Measurements from ENCODE around the gene CBX1. TPM values are rescaled to one million over a fixed set of nuclear protein-coding genes. Genes with fewer than 3 reads are reported as not detected.

The CBX1 gene
- total RNA-seq, 1 donor from 2014 or later: 61.1 TPM

DNA sequence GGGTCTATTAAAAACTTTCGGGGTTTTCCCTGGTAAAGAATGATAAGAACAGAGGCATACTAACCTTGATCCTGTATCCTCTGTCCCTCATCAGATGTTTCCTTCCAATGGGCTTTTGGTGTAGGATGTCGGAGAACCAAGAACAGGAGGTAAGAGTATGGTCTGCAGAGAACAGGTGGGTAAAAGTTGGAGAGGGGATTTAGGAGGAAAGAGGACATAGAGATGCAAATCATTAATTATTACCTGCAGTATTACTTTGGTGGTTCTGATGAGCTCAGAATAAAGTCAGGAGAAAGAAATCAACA lies 10.6 kb upstream of the CBX1 start:
- no peak for DNase-seq (ENCODE audit: low spot score)
- no peaks in the 10 kb centered on the region for H3K27me3 Mint-ChIP-seq (ENCODE audit: insufficient read depth)
- H3K36me3 Mint-ChIP-seq (ENCODE audit: low read depth): peaks cover 31% of the 10 kb centered on the region
- intact Hi-C loops (cut with micrococcal nuclease): no loop called here
- peaks cover 52% of the 10 kb centered on the region for H3K4me1 Mint-ChIP-seq (ENCODE audit: low read depth)
- peak overlapping the region; percentile 27 for H3K4me3 Mint-ChIP-seq
- H3K27ac Mint-ChIP-seq: peak overlapping the region; percentile 86
- no peaks in the 10 kb centered on the region for H3K9me3 Mint-ChIP-seq

DNA sequence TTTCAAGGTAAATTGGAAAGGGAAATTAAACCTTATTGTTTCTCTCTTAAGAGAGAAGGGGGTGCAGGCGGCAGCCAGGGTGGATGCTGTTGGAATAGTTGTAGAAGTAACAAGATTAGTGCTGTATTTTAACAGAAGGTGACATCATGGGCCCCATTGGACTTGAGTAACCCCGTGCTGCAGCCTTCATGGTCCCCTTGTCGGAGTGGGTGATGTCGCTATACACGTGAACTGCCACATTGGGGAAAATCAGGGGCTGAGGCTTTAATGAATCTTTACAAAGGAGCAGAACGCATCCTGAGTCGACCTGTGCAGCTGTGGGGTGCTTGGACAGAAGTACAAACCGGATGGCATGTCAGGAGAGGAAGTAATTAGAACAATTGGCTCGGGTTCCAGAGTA lies 9.5 kb upstream of the CBX1 start:
- H3K27me3 Mint-ChIP-seq (ENCODE audit: insufficient read depth): no peaks in the 10 kb centered on the region
- H3K9me3 Mint-ChIP-seq: no peaks in the 10 kb centered on the region
- H3K4me1 Mint-ChIP-seq (ENCODE audit: low read depth): peaks cover 55% of the 10 kb centered on the region
- intact Hi-C loops (cut with micrococcal nuclease): no loop called here
- DNase-seq (ENCODE audit: low spot score): no peak
- H3K4me3 Mint-ChIP-seq: no peak overlapping the region
- no peak overlapping the region for H3K27ac Mint-ChIP-seq
- peaks cover 31% of the 10 kb centered on the region for H3K36me3 Mint-ChIP-seq (ENCODE audit: low read depth)

DNA sequence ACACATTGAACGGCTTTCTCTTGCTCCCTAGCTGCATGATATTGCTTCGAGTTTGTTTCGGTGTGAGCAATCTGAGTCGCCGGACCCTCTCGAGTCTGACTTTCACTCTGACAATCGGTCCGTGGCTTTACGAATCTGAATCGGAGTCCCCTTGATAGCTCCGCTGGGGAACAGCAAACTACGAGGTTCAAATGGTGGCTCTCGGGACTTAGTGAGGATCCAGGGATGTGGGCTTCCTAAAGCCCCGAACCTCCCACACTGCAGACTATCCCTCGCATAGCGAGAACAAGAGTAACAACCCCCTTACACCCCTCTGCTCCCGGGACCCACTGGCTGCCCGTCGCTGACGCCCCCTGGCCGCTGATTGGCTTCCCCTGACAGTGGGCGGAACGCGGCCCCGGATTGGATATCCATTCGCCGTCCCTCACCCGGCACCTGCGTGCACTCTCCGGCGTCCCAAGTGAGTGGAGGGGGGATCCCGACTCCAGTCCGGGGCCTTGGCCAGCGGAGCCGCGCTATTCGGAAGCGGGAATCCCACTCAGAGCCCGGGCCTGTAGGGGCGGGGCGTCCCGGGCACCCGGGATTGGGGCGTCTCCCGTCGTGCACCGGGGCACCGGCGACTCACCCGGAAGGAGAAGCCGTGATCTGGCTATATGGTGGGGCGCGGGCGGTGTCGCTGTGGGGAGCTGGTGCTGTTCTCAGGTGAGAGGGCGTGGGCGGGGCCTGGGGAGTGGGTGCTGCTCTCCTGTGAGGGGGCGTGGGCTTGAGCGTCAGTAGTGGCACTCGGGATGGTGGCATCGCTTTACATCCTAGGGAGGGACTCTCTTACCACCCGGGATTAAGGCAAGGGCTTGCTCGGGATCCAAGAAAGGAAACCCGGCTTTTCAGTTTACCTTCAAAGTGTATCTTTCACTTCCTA lies 6.1 kb upstream of the CBX1 start, which contains the start of gene SNX11:
Gene SNX11 (plus strand): TSS at position 630 of the 919 bp plus-strand sequence. CDS start 4,278 bp downstream, outside the sequence.
- Mint-ChIP-seq H3K4me3 (peak within 1 kb of the TSS; percentile 100), H3K27ac (peak within 1 kb of the TSS; percentile 99), H3K4me1 (ENCODE audit: low read depth) (peaks cover 63% of the 10 kb centered on the region), H3K9me3 (no peaks in the 10 kb centered on the region), H3K27me3 (ENCODE audit: insufficient read depth) (no peaks in the 10 kb centered on the region), H3K36me3 (ENCODE audit: low read depth) (peaks cover 25% of the 10 kb centered on the region)
- intact Hi-C loops (cut with micrococcal nuclease): loop anchor here (1.0 to 10.0 kb wide), 6 partner anchors 27 to 347 kb away; partner anchors contain the start of genes NFE2L1, PNPO and SP2
- DNase-seq (ENCODE audit: low spot score): peak; percentile 91

DNA sequence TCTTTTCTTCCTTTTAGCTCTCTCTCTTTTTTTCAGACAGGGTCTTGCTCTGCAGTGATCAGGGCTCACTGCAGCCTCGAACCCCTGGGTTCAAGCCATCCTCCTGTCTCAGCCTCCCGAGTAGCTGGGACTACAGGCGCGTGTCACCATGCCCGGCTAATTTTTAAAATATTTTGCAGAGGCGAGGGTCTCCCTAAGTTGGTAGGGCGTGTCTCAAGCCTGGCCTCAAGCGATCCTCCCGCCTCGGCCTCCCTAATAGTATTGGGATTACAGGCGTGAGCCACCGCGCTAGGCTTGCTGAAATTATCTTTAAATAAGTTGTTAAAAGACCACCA lies 5.5 kb upstream of the CBX1 start:
- Mint-ChIP-seq H3K4me3 (peak overlapping the region; percentile 100), H3K9me3 (no peaks in the 10 kb centered on the region), H3K27ac (no peak overlapping the region), H3K36me3 (ENCODE audit: low read depth) (peaks cover 19% of the 10 kb centered on the region), H3K27me3 (ENCODE audit: insufficient read depth) (no peaks in the 10 kb centered on the region), H3K4me1 (ENCODE audit: low read depth) (peaks cover 62% of the 10 kb centered on the region)
- intact Hi-C loops (cut with micrococcal nuclease): loop anchor here (1.0 to 10.0 kb wide), 6 partner anchors 26 to 348 kb away; partner anchors contain the start of genes NFE2L1, PNPO and SP2
- no peak for DNase-seq (ENCODE audit: low spot score)

DNA sequence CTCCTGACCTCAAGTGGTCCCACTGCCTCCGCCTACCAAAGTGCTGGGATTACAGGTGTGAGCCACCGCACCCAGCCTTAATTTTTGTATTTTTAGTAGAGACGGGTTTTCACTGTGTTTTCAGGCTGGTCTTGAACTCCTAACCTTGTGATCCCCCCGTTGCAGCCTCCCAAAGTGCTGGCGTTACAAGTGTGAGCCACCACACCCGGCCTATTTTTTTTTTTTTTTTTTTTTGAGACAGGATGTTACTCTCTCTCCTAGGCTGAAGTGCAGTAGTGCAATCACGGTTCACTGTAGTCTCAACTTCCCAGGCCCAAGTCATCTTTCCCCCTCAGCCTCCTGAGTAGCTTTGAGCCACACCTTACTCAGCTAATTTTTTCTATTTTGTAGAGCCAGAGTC lies 3.2 kb upstream of the CBX1 start:
- no peak overlapping the region for H3K27ac Mint-ChIP-seq

DNA sequence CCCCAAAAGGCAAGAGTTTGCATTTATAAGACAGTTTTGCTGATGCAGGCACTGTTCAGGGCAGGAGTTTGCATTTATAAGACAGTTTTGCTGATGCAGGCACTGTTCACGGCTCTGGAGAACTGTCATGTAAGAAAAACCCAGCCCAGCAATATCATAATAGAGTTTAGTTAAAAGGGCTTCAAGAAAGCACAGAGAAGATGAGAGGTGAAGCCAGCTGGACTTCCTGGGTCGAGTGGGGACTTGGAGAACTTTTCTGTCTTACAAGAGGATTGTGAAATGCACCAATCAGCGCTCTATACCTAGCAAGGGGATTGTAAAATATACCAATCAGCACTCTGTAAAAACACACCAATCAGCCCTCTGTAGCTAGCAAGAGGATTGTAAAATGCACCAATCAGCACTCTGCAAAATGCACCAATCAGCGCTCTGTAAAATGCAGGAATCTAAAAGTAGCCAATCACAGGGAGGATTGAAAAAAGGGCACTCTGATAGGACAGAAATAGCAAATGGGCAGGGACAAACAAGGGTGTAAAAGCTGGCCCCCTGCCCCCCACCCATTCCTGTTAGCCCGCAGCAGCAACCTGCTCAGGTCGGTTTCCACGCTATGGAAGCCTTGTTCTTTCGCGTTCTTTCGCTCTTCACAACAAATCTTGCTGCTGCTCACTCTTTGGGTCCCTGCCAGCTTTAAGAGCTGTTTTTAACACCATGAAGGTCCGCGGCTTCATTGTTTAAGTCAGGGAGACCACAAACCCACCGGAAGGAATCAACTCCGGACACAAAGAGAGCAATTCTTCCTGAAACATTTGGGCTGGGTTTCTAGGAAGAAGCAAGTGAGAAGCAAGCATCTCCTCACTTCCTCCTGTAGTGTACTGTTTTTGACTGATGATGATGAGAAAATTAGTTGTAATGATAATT lies 1.8 kb upstream of the CBX1 start:
- no peaks in the 10 kb centered on the region for H3K27me3 Mint-ChIP-seq (ENCODE audit: insufficient read depth)
- H3K9me3 Mint-ChIP-seq: no peaks in the 10 kb centered on the region
- H3K36me3 Mint-ChIP-seq (ENCODE audit: low read depth): peaks cover 11% of the 10 kb centered on the region
- peak overlapping the region; percentile 49 for H3K4me3 Mint-ChIP-seq
- intact Hi-C loops (cut with micrococcal nuclease): loop anchor here (10.0 kb wide), 1 partner anchor 352 kb away; no protein-coding TSS in a partner anchor
- H3K4me1 Mint-ChIP-seq (ENCODE audit: low read depth): peaks cover 53% of the 10 kb centered on the region
- peak; percentile 19 for DNase-seq (ENCODE audit: low spot score)
- H3K27ac Mint-ChIP-seq: no peak overlapping the region

More for the DNA sequence above, 3.2 kb upstream of the CBX1 start:
- Mint-ChIP-seq H3K4me3 (no peak overlapping the region), H3K27me3 (ENCODE audit: insufficient read depth) (no peaks in the 10 kb centered on the region), H3K9me3 (no peaks in the 10 kb centered on the region), H3K36me3 (ENCODE audit: low read depth) (peaks cover 17% of the 10 kb centered on the region), H3K4me1 (ENCODE audit: low read depth) (peaks cover 63% of the 10 kb centered on the region)
- intact Hi-C loops (cut with micrococcal nuclease): loop anchor here (10.0 kb wide), 1 partner anchor 350 kb away; no protein-coding TSS in a partner anchor
- DNase-seq (ENCODE audit: low spot score): no peak

DNA sequence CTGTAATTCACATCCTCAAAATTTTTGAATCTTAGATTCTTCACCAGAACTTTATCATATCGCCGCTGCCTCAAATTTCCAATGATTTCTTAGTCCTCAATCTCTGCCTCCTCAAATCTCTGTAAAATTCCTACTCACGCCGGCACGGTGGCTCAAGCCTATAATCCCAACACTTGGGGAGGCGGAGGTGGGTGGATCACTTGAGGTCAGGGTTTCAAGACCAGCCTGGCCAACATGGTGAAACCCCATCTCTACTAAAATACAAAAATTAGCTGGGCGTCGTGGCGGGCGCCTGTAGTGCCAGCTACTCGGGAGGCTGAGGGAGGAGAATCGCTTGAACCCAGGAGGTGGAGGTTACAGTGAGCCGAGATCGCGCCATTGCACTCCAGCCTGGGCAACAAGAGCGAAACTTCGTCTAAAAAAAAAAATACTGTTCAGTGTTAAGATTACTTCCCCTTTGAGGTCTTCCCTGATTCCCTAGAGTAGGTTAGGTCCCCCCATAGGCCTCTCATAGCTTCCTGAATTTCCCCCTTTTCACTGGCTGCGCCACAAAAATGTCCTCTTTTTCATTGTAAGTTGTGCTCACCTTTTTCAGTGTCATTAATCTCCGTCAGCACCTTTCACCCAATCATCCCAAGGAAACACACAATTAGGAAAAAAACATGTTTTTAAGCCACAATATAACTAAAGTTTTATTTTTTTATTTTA lies 919 bp upstream of the CBX1 start:
- intact Hi-C loops (cut with micrococcal nuclease): loop anchor here (10.0 kb wide), 1 partner anchor 353 kb away; no protein-coding TSS in a partner anchor
- H3K27me3 Mint-ChIP-seq (ENCODE audit: insufficient read depth): no peaks in the 10 kb centered on the region
- H3K4me3 Mint-ChIP-seq: peak overlapping the region; percentile 97
- H3K36me3 Mint-ChIP-seq (ENCODE audit: low read depth): peaks cover 7% of the 10 kb centered on the region
- peak overlapping the region; percentile 76 for H3K27ac Mint-ChIP-seq
- peaks cover 48% of the 10 kb centered on the region for H3K4me1 Mint-ChIP-seq (ENCODE audit: low read depth)
- no peaks in the 10 kb centered on the region for H3K9me3 Mint-ChIP-seq
- DNase-seq (ENCODE audit: low spot score): no peak

DNA sequence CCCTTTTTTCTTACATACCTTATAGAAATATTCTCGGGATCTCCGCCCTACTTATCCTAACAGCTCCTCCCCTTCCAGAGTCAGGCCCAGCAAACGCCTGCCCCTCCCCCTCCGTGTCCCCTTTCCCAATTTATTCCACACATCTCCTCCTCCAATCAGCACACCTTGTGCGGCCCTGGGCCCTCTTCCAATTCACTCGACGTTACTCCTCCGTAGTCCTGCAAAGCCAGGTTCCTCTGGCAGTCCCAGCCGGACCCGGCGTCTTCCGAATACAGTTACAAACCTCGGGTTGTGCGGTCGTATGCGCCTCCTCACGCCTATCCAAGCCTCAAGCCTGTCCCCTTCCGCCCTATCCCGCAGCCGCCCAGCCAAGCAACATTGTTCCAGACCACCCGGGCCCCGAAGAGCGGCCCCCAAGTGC lies 677 bp downstream of the CBX1 start:
- Mint-ChIP-seq H3K4me3 (peak overlapping the region; percentile 97), H3K9me3 (no peaks in the 10 kb centered on the region), H3K4me1 (ENCODE audit: low read depth) (peaks cover 42% of the 10 kb centered on the region), H3K36me3 (ENCODE audit: low read depth) (peaks cover 7% of the 10 kb centered on the region), H3K27me3 (ENCODE audit: insufficient read depth) (no peaks in the 10 kb centered on the region), H3K27ac (peak overlapping the region; percentile 91)
- DNase-seq (ENCODE audit: low spot score): no peak
- intact Hi-C loops (cut with micrococcal nuclease): loop anchor here (1.0 to 10.0 kb wide), 3 partner anchors 52 to 354 kb away; partner anchors contain the start of gene NFE2L1

DNA sequence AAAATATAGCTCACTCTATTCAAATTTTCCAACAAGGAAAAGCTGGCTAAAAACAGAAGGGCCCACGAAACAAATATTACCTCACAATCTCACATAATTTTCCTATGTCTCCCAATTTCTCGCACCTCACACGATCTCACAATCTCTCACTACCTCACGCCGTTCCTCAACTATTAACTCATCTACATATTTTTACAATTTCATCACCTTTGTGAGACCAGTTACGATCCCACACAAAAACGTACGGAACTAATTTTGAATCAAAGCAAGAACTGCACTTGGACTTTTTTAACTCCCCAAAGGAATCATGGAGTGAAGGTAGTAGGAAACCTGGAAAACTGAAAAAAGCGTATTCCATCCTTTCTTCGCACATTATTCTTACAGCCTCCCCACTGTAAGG lies 1.1 kb downstream of the CBX1 start:
- peak overlapping the region; percentile 97 for H3K4me3 Mint-ChIP-seq

DNA sequence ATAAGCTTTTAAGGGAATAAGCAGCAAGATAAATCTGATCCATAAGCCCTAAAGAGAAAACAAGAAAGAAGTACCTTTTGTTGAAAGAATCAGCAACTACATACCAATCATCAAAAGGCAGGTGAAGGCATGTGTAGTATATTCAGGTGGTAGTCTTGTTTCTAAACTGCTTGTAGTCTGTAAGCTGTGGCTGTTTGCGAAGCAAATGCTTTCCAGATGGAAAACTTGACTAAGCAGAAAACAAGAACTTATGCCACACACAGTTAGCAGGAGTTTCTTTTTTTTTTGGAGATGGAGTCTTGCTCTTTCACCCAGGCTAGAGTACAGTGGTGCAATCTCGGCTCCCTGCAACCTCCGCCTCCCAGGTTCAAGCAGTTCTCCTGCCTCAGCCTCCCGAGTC lies 5.7 kb downstream of the CBX1 start:
- peaks cover 6% of the 10 kb centered on the region for H3K36me3 Mint-ChIP-seq (ENCODE audit: low read depth)
- H3K9me3 Mint-ChIP-seq: no peaks in the 10 kb centered on the region
- H3K4me3 Mint-ChIP-seq: no peak overlapping the region
- no peak overlapping the region for H3K27ac Mint-ChIP-seq
- intact Hi-C loops (cut with micrococcal nuclease): no loop called here
- peaks cover 10% of the 10 kb centered on the region for H3K4me1 Mint-ChIP-seq (ENCODE audit: low read depth)
- no peak for DNase-seq (ENCODE audit: low spot score)
- no peaks in the 10 kb centered on the region for H3K27me3 Mint-ChIP-seq (ENCODE audit: insufficient read depth)

More for the DNA sequence above, 1.1 kb downstream of the CBX1 start:
- Mint-ChIP-seq H3K4me1 (ENCODE audit: low read depth) (peaks cover 42% of the 10 kb centered on the region), H3K36me3 (ENCODE audit: low read depth) (peaks cover 7% of the 10 kb centered on the region), H3K27me3 (ENCODE audit: insufficient read depth) (no peaks in the 10 kb centered on the region), H3K9me3 (no peaks in the 10 kb centered on the region), H3K27ac (no peak overlapping the region)
- DNase-seq (ENCODE audit: low spot score): no peak
- intact Hi-C loops (cut with micrococcal nuclease): loop anchor here (10.0 kb wide), 1 partner anchor 355 kb away; no protein-coding TSS in a partner anchor

DNA sequence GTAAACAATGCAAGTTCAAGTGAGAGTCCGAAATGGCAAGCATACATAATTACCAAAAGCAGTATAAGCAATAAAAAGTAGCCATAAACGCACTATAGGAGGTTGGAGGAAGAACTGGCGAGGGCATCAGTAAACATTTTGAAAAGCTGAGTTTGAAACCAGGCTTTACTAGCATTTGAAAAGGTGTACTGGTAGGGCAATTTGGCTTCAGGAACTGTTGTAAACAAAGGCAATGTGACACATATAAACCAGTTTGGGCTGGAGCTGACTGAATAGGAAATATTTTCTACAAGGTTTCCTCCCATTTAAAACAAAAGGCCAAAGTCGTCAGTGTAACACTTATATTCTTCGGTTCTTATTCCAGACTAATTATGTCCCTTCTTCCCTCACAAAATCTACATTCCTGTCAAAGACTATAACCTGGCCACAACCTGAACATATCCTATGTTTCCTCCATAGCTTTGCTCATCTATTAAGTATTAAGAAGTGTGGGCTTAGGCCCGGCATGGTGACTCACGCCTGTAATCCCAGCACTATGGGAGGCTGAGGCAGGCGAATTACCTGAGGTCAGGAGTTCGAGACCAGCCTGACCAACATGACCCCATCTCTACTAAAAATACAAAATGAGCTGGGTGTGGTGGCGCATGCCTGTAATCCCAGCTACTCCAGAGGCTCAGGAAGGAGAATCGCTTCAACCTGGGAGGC lies 7.8 kb downstream of the CBX1 start:
- Mint-ChIP-seq H3K27ac (no peak overlapping the region), H3K9me3 (no peaks in the 10 kb centered on the region), H3K36me3 (ENCODE audit: low read depth) (peaks cover 4% of the 10 kb centered on the region), H3K4me1 (ENCODE audit: low read depth) (peaks cover 5% of the 10 kb centered on the region), H3K27me3 (ENCODE audit: insufficient read depth) (no peaks in the 10 kb centered on the region), H3K4me3 (no peak overlapping the region)
- intact Hi-C loops (cut with micrococcal nuclease): no loop called here
- DNase-seq (ENCODE audit: low spot score): no peak

DNA sequence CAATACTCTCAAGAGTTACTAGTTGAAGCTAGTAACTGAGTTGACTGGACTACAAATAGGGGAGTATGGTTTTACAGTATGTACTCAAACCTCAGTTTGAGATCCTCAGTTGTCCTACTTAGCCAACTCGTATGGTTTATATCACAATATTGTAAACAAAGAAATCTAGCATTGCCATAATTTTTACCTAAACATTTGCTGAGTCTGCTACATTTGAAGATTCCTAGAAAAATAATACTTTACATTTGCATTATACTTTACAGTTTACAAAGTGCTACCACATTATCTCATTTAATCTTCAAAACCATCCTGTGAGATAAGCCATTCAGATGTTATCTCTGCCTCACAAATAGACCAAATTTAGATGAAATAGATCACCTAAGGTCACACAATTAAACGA lies 16.3 kb downstream of the CBX1 start:
- H3K27ac Mint-ChIP-seq: no peak overlapping the region
- H3K4me3 Mint-ChIP-seq: no peak overlapping the region
- intact Hi-C loops (cut with micrococcal nuclease): no loop called here
- H3K4me1 Mint-ChIP-seq (ENCODE audit: low read depth): peaks cover 9% of the 10 kb centered on the region
- no peaks in the 10 kb centered on the region for H3K36me3 Mint-ChIP-seq (ENCODE audit: low read depth)
- H3K9me3 Mint-ChIP-seq: no peaks in the 10 kb centered on the region
- no peak for DNase-seq (ENCODE audit: low spot score)
- H3K27me3 Mint-ChIP-seq (ENCODE audit: insufficient read depth): no peaks in the 10 kb centered on the region
